ENCODE measurements around the gene SDHB.
A peak's percentile ranks its signal among the peaks of the same experiment; 100 is the strongest.
"Not testable (repeated sequence)": the region's sequence is repeated elsewhere in the genome, so short reads cannot be mapped to it uniquely, and the experiment has no call there.

SDHB gene

DNA sequence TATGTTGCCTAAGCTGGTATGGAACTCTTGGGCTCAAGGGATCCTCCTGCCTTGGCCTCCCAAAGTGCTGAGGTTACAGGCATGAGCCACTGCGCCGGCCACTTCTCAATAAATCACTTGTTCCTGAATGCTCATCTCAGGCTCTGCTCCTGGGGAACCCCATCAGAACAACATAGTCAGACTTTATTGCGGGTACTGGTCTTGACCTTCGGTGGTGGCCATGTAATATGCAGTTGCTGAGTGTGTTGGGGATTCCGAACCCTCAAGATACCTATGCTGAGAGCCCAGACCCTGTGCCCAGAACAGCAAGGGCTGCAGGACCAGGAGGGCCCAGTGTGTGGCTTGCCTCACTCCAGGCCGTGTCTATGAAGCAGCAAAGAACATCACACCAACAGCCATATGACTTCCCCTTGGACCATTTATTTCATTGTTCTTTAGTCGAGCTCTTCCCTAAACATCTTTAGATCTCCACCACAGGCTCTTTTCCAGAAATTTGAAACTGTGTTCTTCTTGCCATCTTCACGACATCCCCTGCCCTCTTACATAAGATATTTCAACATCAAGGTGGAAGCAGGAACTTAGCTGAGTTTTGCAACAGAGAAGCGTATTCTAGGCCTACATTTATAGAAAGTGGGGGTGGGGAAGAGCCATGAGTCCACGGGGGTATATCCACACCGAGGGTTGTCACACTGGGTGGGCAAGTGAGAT, 12.7 kb upstream of the SDHB start:
- H3K9me3 Mint-ChIP-seq, result no peaks in the 10 kb centered on the region
- no peaks in the 10 kb centered on the region for H3K36me3 Mint-ChIP-seq (ENCODE audit: low read depth)
- no peak overlapping the region for H3K27ac Mint-ChIP-seq
- H3K4me3 Mint-ChIP-seq, result no peak overlapping the region
- peaks cover 3% of the 10 kb centered on the region for H3K4me1 Mint-ChIP-seq (ENCODE audit: low read depth)
- no peak for DNase-seq
- H3K27me3 Mint-ChIP-seq, result peaks cover 7% of the 10 kb centered on the region

GRCh38 chr1:17065666-17066065, 11.8 kb upstream of the SDHB start:
- Mint-ChIP-seq H3K4me1 (ENCODE audit: low read depth) (peaks cover 3% of the 10 kb centered on the region), H3K27me3 (peaks cover 10% of the 10 kb centered on the region), H3K9me3 (no peaks in the 10 kb centered on the region), H3K4me3 (no peak overlapping the region), H3K36me3 (ENCODE audit: low read depth) (no peaks in the 10 kb centered on the region), H3K27ac (no peak overlapping the region)
- DNase-seq, result no peak

DNA sequence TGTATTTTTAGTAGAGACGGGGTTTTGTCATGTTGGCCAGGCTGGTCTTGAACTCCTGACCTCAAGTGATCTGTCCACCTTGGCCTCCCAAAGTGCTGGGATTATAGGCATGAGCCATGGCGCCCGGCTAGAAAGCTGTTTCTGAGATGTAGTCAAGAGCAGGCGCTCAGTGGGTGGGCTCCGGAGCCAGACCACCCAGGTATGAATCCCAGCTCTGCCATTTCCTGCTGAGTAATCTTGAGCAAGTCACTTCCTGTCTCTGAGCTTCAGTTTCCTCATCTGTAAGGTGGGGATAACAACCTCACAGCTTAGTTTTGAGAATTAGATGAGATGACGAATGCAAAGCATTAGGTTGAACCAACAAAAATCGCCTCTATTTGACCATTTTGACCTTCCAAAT, 8.9 kb upstream of the SDHB start:
- peaks cover 21% of the 10 kb centered on the region for H3K27me3 Mint-ChIP-seq
- DNase-seq; H3K9me3 Mint-ChIP-seq; H3K36me3 Mint-ChIP-seq (ENCODE audit: low read depth); H3K4me3 Mint-ChIP-seq; H3K27ac Mint-ChIP-seq; H3K4me1 Mint-ChIP-seq (ENCODE audit: low read depth): not testable (repeated sequence)

DNA sequence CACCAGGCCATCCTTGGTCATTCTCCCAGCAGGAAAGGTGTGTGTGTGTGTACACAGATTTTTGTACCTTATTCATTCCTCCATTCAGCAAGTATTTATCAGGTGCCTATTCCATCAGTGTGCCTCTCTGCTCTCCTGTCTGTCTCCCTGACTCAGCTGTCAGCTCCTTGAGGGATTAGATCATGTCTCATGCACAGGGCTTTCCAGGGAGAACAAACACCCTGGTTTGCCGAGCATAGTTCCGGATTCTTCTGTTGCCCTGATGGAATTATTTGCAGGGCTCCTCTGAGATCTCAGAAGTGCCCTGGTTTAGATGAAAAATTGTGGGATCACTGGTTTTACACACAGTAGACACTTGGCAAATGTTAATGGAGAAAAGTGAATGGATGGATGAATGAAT, 8.1 kb upstream of the SDHB start:
- H3K9me3 Mint-ChIP-seq, result no peaks in the 10 kb centered on the region
- no peaks in the 10 kb centered on the region for H3K36me3 Mint-ChIP-seq (ENCODE audit: low read depth)
- H3K27ac Mint-ChIP-seq, result no peak overlapping the region
- H3K4me3 Mint-ChIP-seq, result no peak overlapping the region
- H3K27me3 Mint-ChIP-seq, result peaks cover 21% of the 10 kb centered on the region
- DNase-seq, result no peak
- peaks cover 3% of the 10 kb centered on the region for H3K4me1 Mint-ChIP-seq (ENCODE audit: low read depth)

DNA sequence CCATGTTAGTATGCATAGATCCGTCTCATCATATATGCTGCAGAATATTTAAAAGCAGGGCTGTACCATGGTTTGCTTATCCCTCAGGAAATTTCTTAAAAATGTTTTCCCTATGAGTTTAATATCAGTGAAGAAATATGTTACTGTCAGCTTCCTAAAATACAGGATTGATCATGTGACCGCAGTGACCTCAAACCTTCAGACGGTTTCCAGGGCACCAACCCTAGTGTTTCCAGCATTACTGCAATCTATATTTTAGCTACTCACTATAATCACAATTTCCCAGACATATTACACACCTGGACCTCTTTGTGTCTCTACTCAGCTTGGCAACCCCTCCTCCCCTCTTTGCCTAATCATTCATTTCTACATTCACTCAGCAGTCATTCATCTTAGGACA, 7.7 kb upstream of the SDHB start:
- Mint-ChIP-seq H3K9me3 (no peaks in the 10 kb centered on the region), H3K4me1 (ENCODE audit: low read depth) (peaks cover 3% of the 10 kb centered on the region), H3K36me3 (ENCODE audit: low read depth) (no peaks in the 10 kb centered on the region), H3K27me3 (peaks cover 21% of the 10 kb centered on the region), H3K4me3 (no peak overlapping the region), H3K27ac (no peak overlapping the region)
- no peak for DNase-seq

GRCh38 chr1:17060306-17060749, 6.5 kb upstream of the SDHB start:
- Mint-ChIP-seq H3K4me1 (ENCODE audit: low read depth) (peaks cover 3% of the 10 kb centered on the region), H3K27ac (no peak overlapping the region), H3K27me3 (peaks cover 21% of the 10 kb centered on the region), H3K9me3 (no peaks in the 10 kb centered on the region), H3K36me3 (ENCODE audit: low read depth) (no peaks in the 10 kb centered on the region), H3K4me3 (no peak overlapping the region)
- no peak for DNase-seq

DNA sequence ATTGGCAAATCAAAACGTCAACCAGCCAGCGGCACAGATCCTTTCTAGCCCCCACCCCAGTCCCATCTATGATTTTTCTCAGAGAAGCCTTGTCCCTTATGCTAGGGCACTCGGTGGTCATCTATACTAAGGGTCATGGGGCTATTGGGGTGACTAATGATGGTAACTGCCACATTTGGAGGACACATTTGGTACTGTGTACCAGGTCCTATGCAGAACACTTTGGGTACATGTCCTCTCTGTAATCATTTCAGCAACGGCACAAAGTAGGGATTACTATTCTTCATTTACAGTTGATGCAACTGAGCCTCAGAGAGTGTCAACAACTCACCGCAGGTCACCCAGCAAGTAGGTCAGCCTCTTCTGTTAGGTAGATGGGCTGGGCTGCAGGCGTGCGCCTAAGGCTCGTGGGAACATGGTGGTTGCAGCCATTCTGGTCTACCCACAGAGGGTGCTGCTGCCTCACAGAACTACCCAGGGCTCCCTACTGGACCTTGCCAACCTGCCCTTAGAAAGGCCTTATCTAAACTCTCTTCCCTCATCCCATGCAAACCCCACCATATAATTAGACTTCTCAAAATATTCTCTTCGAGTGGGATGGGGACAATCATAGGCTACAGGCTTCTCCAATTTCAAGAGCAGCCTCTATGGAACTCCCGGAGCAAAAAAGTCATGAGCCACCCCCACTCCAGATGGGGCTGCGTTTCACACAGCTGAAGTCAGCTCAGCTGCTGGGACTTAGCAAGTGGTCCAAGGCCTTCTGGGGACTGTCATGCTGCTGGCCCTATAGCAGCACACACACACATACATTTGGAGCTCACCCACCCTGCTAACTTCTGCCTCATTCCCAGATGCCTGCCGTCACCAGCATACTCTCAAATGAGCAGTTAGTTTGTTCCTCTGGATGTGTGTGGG, 5.8 kb upstream of the SDHB start:
- peak; percentile 37 for DNase-seq
- H3K36me3 Mint-ChIP-seq (ENCODE audit: low read depth), result no peaks in the 10 kb centered on the region
- no peak overlapping the region for H3K27ac Mint-ChIP-seq
- peaks cover 21% of the 10 kb centered on the region for H3K27me3 Mint-ChIP-seq
- no peaks in the 10 kb centered on the region for H3K9me3 Mint-ChIP-seq
- H3K4me3 Mint-ChIP-seq, result no peak overlapping the region
- peaks cover 4% of the 10 kb centered on the region for H3K4me1 Mint-ChIP-seq (ENCODE audit: low read depth)

DNA sequence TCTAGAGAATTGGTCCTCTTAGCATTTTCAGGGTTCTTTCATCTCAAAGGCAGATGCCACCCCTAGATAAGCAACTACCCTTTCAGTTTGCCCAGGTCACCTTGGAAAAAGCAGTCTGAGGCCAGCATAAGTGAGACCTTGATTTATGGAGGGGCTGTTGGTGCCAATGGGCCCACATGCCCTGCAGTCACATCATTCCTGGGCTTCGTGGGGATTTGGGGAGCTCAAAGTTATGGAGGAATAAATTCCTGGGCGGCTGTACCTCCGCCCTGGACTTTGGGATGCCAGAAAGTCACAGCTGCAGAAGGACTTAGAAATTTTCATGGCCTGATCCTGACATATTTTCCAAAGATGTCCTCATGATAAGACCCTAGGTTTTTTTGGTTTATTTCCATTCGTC, 2.7 kb upstream of the SDHB start:
- DNase-seq, result no peak
- Mint-ChIP-seq H3K36me3 (ENCODE audit: low read depth) (peaks cover 14% of the 10 kb centered on the region), H3K27me3 (peaks cover 14% of the 10 kb centered on the region), H3K27ac (no peak overlapping the region), H3K4me3 (no peak overlapping the region), H3K9me3 (no peaks in the 10 kb centered on the region), H3K4me1 (ENCODE audit: low read depth) (peaks cover 14% of the 10 kb centered on the region)

DNA sequence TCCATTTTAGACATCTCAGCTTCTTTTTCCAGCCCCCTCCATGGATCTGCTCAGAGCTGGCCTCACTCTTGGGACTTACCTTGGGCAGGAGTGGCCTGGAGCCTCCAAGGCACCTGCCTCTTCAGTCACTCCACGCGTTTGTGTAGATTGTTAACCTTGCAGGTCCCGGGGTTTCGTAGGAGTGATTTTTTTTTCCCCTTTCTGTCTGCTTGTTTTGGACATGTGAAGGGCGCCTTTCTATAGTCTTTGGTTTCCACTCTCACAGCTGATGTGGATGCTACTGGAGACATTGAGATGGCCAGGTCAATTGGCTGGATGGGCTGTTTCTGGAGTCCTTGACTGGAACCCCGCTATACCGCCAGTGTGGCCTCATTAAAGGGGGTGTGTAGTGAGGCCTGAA, 2.0 kb upstream of the SDHB start:
- Mint-ChIP-seq H3K4me1 (ENCODE audit: low read depth) (peaks cover 22% of the 10 kb centered on the region), H3K27ac (no peak overlapping the region), H3K9me3 (no peaks in the 10 kb centered on the region), H3K36me3 (ENCODE audit: low read depth) (peaks cover 22% of the 10 kb centered on the region), H3K4me3 (peak overlapping the region; percentile 21), H3K27me3 (peaks cover 11% of the 10 kb centered on the region)
- no peak for DNase-seq

- peak overlapping the region; percentile 99 for H3K27ac Mint-ChIP-seq
Observed at GRCh38 chr1:17053086-17053684, 647 bp downstream of the SDHB start.

GRCh38 chr1:17052641-17053040, 1.2 kb downstream of the SDHB start:
- Mint-ChIP-seq H3K36me3 (ENCODE audit: low read depth) (peaks cover 45% of the 10 kb centered on the region), H3K9me3 (no peaks in the 10 kb centered on the region), H3K27ac (peak overlapping the region; percentile 99), H3K27me3 (no peaks in the 10 kb centered on the region), H3K4me3 (peak overlapping the region; percentile 100), H3K4me1 (ENCODE audit: low read depth) (peaks cover 32% of the 10 kb centered on the region)
- DNase-seq, result no peak

More at GRCh38 chr1:17053086-17053684, 647 bp downstream of the SDHB start:
- Mint-ChIP-seq H3K4me1 (ENCODE audit: low read depth) (peaks cover 27% of the 10 kb centered on the region), H3K9me3 (no peaks in the 10 kb centered on the region), H3K4me3 (peak overlapping the region; percentile 100), H3K27me3 (no peaks in the 10 kb centered on the region), H3K36me3 (ENCODE audit: low read depth) (peaks cover 41% of the 10 kb centered on the region)
- no peak for DNase-seq

GRCh38 chr1:17052038-17052437, 1.8 kb downstream of the SDHB start:
- Mint-ChIP-seq H3K27me3 (no peaks in the 10 kb centered on the region), H3K27ac (peak overlapping the region; percentile 99), H3K9me3 (no peaks in the 10 kb centered on the region), H3K4me1 (ENCODE audit: low read depth) (peaks cover 32% of the 10 kb centered on the region), H3K4me3 (peak overlapping the region; percentile 100), H3K36me3 (ENCODE audit: low read depth) (peaks cover 47% of the 10 kb centered on the region)
- DNase-seq, result no peak

DNA sequence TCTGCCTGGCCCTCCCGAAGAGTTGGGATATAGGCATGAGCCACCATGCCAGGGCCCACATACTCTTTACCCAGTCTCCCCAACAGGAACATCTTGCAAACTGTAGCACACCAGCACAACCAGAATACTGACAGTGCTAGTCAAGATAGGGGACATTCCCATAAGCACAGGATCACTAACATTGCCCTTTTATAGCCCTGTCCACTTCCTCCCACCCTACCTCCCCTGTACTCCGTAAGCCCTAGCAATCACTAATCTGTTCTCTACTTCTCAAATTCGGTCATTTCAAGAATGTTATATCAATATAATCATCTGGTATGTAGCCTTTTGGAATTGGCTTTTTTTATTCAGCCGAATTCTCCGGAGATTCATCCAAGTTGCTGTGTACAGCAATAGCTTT, 5.9 kb downstream of the SDHB start:
- no peak for DNase-seq
- H3K36me3 Mint-ChIP-seq (ENCODE audit: low read depth), result peaks cover 71% of the 10 kb centered on the region
- H3K27me3 Mint-ChIP-seq, result no peaks in the 10 kb centered on the region
- no peaks in the 10 kb centered on the region for H3K9me3 Mint-ChIP-seq
- peak overlapping the region; percentile 53 for H3K27ac Mint-ChIP-seq
- peaks cover 43% of the 10 kb centered on the region for H3K4me1 Mint-ChIP-seq (ENCODE audit: low read depth)
- no peak overlapping the region for H3K4me3 Mint-ChIP-seq

DNA sequence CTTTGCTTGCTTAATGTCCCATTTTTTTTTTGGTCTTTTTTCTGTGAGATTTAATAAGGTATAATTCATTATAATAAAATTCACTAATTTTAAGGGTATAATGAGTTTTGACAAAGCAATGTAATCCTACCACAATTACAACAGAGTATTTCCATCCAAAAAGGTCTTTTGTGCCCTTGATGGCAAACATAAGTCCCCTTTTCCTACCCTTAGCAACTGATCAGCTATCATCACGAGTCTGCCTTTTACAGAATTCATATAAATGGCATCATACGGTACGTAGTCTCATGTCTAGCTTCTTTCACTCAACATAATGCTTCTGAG, 7.5 kb downstream of the SDHB start:
- Mint-ChIP-seq H3K9me3 (no peaks in the 10 kb centered on the region), H3K4me3 (no peak overlapping the region), H3K4me1 (ENCODE audit: low read depth) (peaks cover 31% of the 10 kb centered on the region), H3K36me3 (ENCODE audit: low read depth) (peaks cover 77% of the 10 kb centered on the region), H3K27ac (no peak overlapping the region), H3K27me3 (no peaks in the 10 kb centered on the region)
- DNase-seq, result no peak
